Adrenal gland (tissue), 12 donors: ENCODE data around the gene RAP1GAP. TPM values are rescaled to one million over a fixed set of nuclear protein-coding genes. Genes with fewer than 3 reads are reported as not detected.
A peak's percentile ranks its signal among the peaks of the same experiment; 100 is the strongest.

Experiments used
- DNase-seq, 7 donors: peaks; one replicate each; pipeline ENCODE4 v3.0.0-alpha.2; 2019 to 2020
- H3K27ac ChIP-seq, 5 donors: fragments of 200-600 bp; sonication (generic) in 4 of 5; 1 replicate in 3 of 5; 2 replicates in 2 of 5; pipeline versions ENCODE4 v1.5.1 to v1.8.0; 2016 to 2020; ENCODE audit warnings: mild to moderate bottlenecking in 1 of 5
- H3K27me3 ChIP-seq: fragments of 200-600 bp; 2 replicates; pipeline ENCODE4 v1.8.0; 2021
- H3K36me3 ChIP-seq, 2 donors: fragments of 200-600 bp; replicated peaks in 1 of 2; 1 replicate in 1 of 2; 2 replicates in 1 of 2; pipeline versions ENCODE4 v1.5.1 to v1.8.0; 2018 to 2022
- H3K4me1 ChIP-seq, 2 donors: fragments of 200-600 bp; replicated peaks in 1 of 2; 1 replicate in 1 of 2; 2 replicates in 1 of 2; pipeline versions ENCODE4 v1.5.1 to v1.8.0; 2018 to 2021
- H3K4me3 ChIP-seq, 4 donors: fragments of 200-600 bp; sonication (generic) in 3 of 4; one replicate each; pipeline ENCODE4 v1.5.1; 2016 to 2018
- H3K9me3 ChIP-seq, 3 donors: fragments of 200-600 bp; sonication (generic) in 1 of 3; replicated peaks in 1 of 3; 1 replicate in 2 of 3; 2 replicates in 1 of 3; pipeline versions ENCODE4 v1.5.1 to v1.8.0; 2016 to 2021
- POLR2A ChIP-seq, 2 donors: fragments of 450-650 bp; IDR thresholded peaks; one replicate each; pipeline ENCODE4 v1.6.1; 2017; ENCODE audit warnings: antibody characterized with exemption in 2 of 2, mild to moderate bottlenecking in 2 of 2, moderate library complexity in 1 of 2
- WGBS, 4 donors: extraction: QIAGEN DNeasy Blood & Tissue Kit in 2 of 4; methylation state at CpG; one replicate each; pipeline versions ENCODE4 v1.1.5 to v1.1.7; 2013 to 2017; 5-methylcytosine and 5-hydroxymethylcytosine counted together
- intact Hi-C, 2 donors: fragments of 100-400 bp; cut with DNase I; formaldehyde crosslinking; loops; one replicate each; pipeline versions ENCODE4 v1.14.1 to v1.15.0; 2022 to 2023
- polyA plus RNA-seq, 3 donors: library from polyadenylated mRNA; stranded (reverse); fragments of 200-250 nt in 2 of 3; fragments of 350-450 nt in 1 of 3; fragmentation: Illumina TruSeq in 1 of 3; extraction: RNeasy Lipid Tissue Mini Kit (QIAGEN cat#74804) in 1 of 3; gene quantifications; one replicate each; pipeline ENCODE4 v1.2.3, GENCODE V29; 2013 to 2014
- total RNA-seq, 9 donors: library from RNA; depleted of rRNA in 4 of 9; stranded (reverse); fragments of >200 nt in 4 of 9; fragments of 120-200 nt in 1 of 9; fragmentation: NEBNext Ultra II Directional in 1 of 9; extraction: Animal tissue kit (Norgen Biotek cat#: 25700) in 1 of 9; gene quantifications; one replicate each; pipeline versions ENCODE4 v1.1.0 to v1.2.4, GENCODE V29; 2013 to 2023
- TF ChIP-seq, protein P1 (sequence below), 6 experiments: fragments of 450-650 bp in 4 of 6; fragments of 200-600 bp in 2 of 6; sonication (generic) in 1 of 6; IDR thresholded peaks; 1 replicate in 5 of 6; 2 replicates in 1 of 6; pipeline versions ENCODE4 v1.5.1 to v1.8.0; 2016 to 2021; ENCODE audit warnings: antibody characterized with exemption in 6 of 6, mild to moderate bottlenecking in 2 of 6, moderate library complexity in 1 of 6
- donor health status: healthy with polysubstance abuse.
- donor health status: Bipolar disorder and iron deficiency.
- donor health status: DM: yes; HTN: yes; CAD: no.
- donor health status: DM: no; HTN: no; CAD: no.
- donor health status: DM: no; HTN: no; CAD: no.
- donor health status: DM: yes; HTN: yes; CAD: no.

Gene RAP1GAP
- total and polyA plus RNA-seq, 12 donors = 52.4 to 409 (median 90.0) TPM

GRCh38 chr1:21610989-21611785 lies 58.0 kb downstream of the RAP1GAP start:
- peaks cover 0 to 15% of the 10 kb centered on the region in 2 donors for H3K36me3 ChIP-seq
- no peak overlapping the region for H3K4me3 ChIP-seq
- DNase-seq = no peak
- intact Hi-C loops = no loop called here
- no peaks in the 10 kb centered on the region for H3K27me3 ChIP-seq
- WGBS, 4 donors = 81 to 83% (median 82%) methylated on average over 15 to 21 of the region's 21 CpGs
- TF ChIP-seq, protein P1, sequence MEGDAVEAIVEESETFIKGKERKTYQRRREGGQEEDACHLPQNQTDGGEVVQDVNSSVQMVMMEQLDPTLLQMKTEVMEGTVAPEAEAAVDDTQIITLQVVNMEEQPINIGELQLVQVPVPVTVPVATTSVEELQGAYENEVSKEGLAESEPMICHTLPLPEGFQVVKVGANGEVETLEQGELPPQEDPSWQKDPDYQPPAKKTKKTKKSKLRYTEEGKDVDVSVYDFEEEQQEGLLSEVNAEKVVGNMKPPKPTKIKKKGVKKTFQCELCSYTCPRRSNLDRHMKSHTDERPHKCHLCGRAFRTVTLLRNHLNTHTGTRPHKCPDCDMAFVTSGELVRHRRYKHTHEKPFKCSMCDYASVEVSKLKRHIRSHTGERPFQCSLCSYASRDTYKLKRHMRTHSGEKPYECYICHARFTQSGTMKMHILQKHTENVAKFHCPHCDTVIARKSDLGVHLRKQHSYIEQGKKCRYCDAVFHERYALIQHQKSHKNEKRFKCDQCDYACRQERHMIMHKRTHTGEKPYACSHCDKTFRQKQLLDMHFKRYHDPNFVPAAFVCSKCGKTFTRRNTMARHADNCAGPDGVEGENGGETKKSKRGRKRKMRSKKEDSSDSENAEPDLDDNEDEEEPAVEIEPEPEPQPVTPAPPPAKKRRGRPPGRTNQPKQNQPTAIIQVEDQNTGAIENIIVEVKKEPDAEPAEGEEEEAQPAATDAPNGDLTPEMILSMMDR (IDR thresholded peaks at IDR 0.05) = no peak
- TF ChIP-seq POLR2A (IDR thresholded peaks at IDR 0.05) = no peak
- peaks cover under 1 to 5% of the 10 kb centered on the region in 2 donors for H3K4me1 ChIP-seq
- H3K27ac ChIP-seq = no peak overlapping the region
- no peaks in the 10 kb centered on the region for H3K9me3 ChIP-seq

GRCh38 chr1:21610027-21610426 lies 59.1 kb downstream of the RAP1GAP start:
- WGBS, 4 donors = 74 to 88% (median 81%) methylated on average over 14 to 16 of the region's 16 CpGs
- intact Hi-C loops = no loop called here
- Histone ChIP-seq H3K27me3 (no peaks in the 10 kb centered on the region), H3K4me3 (no peak overlapping the region), H3K9me3 (no peaks in the 10 kb centered on the region), H3K36me3 (peaks cover 0 to 15% of the 10 kb centered on the region in 2 donors), H3K4me1 (peaks cover 0 to 4% of the 10 kb centered on the region in 2 donors), H3K27ac (no peak overlapping the region)
- TF ChIP-seq, protein P1 (IDR thresholded peaks at IDR 0.05) = no peak
- TF ChIP-seq POLR2A (IDR thresholded peaks at IDR 0.05) = no peak
- DNase-seq = no peak

GRCh38 chr1:21608798-21609197 lies 60.4 kb downstream of the RAP1GAP start:
- Histone ChIP-seq H3K4me1 (peaks cover 0 to 4% of the 10 kb centered on the region in 2 donors), H3K27me3 (no peaks in the 10 kb centered on the region), H3K4me3 (no peak overlapping the region), H3K36me3 (peaks cover 0 to 15% of the 10 kb centered on the region in 2 donors), H3K9me3 (no peaks in the 10 kb centered on the region), H3K27ac (peak overlapping the region in 1 of 5 donors; percentile 22)
- 7 to 91% (median 66%) methylated on average over 2 to 4 of the region's 4 CpGs for WGBS, 4 donors
- intact Hi-C loops = no loop called here
- no peak for DNase-seq
- TF ChIP-seq, protein P1 (IDR thresholded peaks at IDR 0.05) = no peak
- TF ChIP-seq POLR2A (IDR thresholded peaks at IDR 0.05) = no peak

- DNase-seq = peak; percentile 80 to 97 (median 96)
- 34 to 48% (median 39%) methylated on average over 24 to 37 of the region's 37 CpGs for WGBS, 4 donors
- peaks cover 0 to 4% of the 10 kb centered on the region in 2 donors for H3K4me1 ChIP-seq
- no peaks in the 10 kb centered on the region for H3K27me3 ChIP-seq
- peak overlapping the region in 2 of 5 donors; percentile 22 to 45 for H3K27ac ChIP-seq
- intact Hi-C loops = no loop called here
- peaks cover 0 to 15% of the 10 kb centered on the region in 2 donors for H3K36me3 ChIP-seq
- no peak overlapping the region for H3K4me3 ChIP-seq
- TF ChIP-seq POLR2A (IDR thresholded peaks at IDR 0.05) = no peak
- TF ChIP-seq, protein P1 (IDR thresholded peaks at IDR 0.05) = no peak
- H3K9me3 ChIP-seq = no peaks in the 10 kb centered on the region
These were observed 61.3 kb downstream of the RAP1GAP start for GRCh38 chr1:21607549-21608529.
